Activated gamma-delta T cell treated with anti-CD3 and anti-CD28 coated beads, Interleukin-2, amount 50 U/mL, for 16 hours (primary cell): ENCODE data around the gene PRELID2.
"Not testable (repeated sequence)": the region's sequence is repeated elsewhere in the genome, so short reads cannot be mapped to it uniquely, and the experiment has no call there.

Source experiments
- DNase-seq: peaks from one replicate; pipeline ENCODE4 v3.0.0-alpha.2; 2020; ENCODE audit warnings: low read depth

Gene PRELID2

DNA sequence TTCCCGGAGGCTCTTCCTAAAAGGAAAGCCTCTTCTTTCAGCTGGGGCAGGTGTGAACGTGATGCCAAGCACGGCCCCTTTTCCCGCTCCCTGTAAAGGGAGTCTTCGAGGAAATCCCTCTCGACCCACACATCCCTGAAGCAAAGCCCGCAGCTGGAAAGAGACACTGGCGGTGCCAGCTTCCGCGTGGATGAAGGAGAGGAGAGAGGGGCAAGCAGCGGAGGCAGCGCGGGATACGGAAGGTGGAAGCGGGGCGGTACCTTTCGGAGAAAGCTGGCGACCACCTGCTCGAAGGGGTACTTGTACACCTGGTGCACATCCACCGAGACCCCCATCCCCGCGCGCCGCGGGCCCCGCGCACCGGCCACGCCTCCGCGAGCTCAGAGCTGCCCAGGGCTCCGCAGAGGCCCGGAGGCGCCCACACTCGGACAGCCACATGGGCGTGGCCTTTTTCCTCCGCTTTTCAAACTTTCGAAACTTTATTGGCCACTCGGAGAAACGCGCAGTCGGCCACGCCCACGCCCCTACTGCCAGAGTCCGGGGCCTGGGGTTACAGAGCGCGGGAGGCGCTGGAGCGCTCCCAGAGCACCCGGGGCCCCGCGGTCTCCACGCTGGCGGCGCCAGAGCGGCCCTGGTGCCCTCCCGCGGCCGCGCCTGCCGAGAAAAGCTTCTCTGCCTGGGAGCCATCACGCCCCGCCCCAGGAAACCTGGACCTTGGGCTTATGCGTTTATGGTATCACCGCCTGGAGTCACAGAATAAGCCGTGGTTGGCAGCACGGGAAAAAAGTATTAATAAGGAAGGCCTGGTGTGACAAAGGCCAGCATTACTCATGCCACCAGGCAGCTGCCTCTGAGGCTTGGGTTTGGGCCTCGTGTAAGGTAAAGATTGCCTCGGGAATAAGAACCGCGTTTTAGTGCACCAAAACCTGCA lies at the start of gene PRELID2:
Gene PRELID2 (minus strand): TSS at position 426 of the 931 bp plus-strand sequence. CDS start 91 bp downstream, at position 335.
- no peak for DNase-seq

DNA sequence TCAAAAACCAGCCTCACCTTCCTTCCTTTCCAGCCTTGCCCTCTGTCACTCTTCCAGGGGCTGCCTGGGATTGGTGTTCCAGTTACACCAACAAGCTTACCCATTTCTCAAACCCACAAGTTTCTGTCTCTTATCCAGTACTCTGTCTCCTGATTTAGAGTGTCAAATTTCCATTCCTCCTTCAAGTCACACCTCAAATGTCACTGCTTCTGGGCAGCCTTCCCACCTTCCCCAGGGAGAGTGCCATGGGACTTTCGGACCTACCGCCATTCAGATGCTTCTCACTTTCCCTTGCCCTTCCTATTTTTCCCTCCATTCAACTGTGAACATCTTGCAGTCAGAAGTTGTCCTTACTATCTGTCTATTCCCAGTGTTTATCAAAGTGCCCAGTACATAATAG lies 39.6 kb upstream of the PRELID2 start:
- DNase-seq = no peak

DNA sequence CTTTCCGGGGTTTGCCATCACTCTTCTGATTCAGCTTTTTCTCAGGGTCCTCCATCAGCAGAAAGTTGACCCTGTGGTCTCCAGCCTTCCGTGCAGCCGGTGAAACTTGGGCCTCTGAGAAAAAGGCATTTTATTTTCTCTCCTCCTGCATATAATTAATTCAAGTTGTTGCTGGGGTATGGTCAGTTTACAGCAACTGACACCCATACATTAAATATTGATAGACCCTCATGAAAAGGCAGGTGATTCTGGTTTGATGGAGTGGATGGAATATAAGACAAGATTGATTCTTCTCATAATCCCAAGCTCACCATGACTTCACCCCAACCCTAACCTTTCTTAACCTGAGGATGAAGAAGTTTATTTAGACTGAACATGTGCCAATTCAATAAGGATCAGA lies 37.8 kb upstream of the PRELID2 start, which contains the start of gene GRXCR2:
Gene GRXCR2 (minus strand): TSS at position 101 of the 400 bp plus-strand sequence. CDS start 46 bp downstream, at position 55.
- no peak for DNase-seq

DNA sequence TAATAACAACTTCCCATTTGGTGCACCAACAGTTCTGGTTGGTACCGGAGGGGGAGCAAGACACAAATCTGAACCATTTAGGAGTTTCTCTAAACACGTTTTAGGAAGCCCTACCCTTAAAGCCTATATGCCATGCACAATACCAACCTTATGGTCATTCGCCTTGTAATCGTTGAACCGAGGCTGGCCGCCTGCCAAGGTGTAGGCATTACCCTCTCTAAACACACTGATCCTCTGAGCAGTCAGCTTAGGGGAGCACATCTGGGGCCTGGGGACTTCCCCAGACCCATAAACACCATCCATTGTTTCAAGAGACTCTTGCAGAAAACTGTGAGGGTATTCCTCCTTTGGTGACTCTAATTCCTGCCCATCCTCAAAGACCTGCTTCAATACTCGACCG lies 37.3 kb upstream of the PRELID2 start:
- no peak for DNase-seq

DNA sequence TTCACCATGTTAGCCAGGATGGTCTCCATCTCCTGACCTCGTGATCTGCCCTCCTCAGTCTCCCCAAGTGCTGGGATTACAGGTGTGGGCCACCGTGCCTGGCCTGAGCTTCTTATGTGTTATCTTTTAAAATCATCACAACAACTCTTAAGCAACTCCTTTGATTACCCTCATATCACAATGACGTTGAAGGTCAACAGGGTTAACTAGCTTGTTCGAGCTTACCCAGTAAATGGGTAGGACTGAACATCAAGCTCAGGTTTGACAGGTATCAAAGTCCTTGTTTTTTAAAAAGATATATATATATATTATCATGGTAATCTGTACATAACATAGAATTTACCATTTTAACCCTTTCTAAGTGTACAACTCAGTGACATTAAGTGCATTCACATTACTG lies 34.6 kb upstream of the PRELID2 start:
- no peak for DNase-seq

DNA sequence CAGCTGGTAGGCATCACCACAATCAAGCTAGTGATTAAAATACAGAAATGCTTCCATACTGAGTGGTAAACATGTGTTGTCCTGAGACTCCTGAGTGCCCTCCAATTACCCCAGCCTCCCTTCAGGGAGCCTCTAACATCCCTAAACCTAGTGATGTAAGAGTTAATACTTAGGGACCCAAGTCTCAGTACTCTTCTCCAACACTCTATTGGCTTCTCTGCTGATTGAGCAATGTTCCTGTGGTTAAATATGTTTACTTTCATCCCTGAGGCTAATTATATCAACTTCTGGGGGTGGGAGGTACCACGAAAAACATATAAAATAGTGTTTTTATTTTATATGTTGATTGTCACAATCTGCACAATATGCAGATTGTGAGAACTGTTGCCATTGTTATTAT lies 32.7 kb upstream of the PRELID2 start:
- DNase-seq = no peak

DNA sequence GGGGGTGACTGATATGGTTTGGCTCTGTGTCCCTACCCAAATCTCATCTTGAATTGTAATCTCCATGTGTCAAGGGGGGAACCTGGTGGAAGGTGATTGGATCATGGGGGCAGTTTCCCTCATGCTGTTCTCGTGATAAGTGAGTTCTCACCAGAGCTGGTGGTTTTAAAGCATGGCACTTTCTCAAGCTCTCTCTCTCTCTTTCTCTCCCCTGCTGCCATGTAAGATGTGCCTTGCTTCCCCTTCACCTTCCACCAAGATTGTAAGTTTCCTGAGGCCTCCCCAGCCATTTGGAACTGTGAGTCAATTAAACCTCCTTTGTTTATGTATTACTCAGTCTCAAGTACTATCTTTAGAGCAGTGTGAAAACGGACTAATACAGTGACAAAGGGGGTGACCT lies 29.3 kb upstream of the PRELID2 start:
- not testable (repeated sequence) for DNase-seq

DNA sequence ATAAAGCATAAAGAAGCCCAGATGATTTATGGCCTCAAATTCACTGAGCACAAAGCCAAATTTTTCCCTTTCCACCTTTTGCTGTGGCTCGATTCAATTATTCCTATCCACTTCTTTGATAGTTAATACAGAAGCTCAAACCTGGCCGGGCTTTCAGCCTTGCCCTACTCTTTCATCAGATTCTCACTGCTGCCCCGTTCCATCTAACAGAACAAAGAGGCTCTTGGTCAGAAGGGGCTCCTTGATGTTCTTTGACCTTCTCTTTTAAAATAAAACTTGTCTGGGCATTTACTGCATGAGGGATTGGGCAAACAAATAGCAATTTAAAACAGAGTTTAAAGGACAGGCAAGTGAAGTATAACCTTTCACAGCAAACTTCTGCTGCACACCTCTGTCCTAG lies 27.9 kb upstream of the PRELID2 start:
- DNase-seq = no peak

DNA sequence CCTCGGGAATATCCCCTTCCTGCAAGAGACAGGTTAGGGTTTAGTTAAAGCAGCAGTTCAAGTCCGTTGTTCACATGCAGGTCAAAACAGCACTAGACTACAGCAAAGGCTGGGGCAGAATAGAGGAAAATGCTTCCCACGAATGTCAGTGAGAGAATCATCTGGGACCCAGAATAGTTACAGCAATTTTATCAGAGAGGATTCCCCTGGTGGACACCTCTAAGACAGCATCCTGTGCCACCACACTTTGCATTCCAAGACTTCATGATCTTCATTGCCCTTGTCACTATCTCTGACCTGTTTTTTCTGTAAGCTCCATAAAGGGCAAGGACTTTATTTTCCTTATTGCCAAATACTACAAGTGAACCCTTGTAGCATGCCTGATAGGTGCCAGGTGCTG lies 24.8 kb upstream of the PRELID2 start:
- DNase-seq = no peak

DNA sequence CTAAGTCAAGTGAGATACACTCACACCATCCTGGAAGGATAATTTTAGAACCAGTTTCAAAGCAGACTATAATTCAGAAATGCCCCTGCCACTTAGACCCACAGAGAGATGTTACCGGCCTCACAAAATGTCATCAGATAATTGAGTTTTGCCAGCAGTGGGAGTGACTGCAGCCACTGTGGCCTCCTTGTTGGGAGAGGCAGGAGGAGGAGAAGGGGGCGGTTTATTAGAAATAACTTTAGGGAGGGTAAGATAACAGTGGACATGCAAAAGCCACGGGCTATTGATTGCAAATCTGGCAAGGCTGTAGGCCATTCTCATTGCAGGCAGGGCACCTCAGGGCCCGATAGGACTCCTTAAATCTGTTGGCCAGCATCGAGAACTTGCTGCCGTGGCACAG lies 24.3 kb upstream of the PRELID2 start:
- DNase-seq = no peak

DNA sequence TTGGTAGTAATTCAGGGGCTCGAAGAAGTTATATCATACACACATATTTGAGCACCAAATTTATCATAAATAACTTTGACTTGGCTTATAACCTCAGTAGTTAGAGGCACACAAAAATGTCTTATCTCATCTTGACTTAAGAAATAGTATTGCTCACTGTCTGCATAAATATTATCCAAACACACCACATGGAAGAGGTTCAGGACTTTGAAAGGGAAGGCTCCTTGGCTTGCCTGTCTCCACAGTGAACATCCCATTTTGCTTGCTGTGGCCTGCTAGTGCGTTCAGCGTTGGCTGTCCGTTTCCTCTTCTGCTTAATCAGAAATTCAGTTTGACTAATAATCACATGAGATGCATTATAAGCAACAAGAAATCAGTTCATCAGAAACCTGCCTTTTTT lies 23.8 kb upstream of the PRELID2 start:
- DNase-seq = no peak

DNA sequence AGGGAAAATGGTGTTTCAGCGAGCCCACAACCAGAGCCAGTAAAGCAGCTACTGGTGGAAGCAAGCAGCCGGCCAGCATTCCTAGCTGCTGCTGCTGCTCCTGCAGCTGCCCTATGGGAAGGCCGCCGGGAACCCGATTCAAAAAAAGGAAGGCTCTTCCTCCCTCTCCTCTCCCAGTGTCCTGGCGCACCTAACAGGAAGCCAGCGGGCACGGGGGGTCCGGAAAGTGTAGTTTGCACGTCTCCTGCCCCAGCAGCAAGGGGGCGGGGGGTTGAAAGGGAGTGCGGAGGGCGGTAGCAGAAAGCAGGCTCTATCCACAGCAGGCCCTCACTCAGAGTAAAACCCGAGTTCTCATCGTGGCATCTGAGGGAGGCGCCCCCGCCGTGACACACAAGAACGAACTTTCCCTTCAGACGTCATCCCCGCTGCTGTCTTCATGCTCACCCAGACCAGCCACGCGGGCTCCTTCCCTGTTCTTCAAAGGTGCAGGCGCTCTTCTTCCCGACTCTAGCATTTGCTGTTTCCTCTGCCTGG lies 21.2 kb upstream of the PRELID2 start:
- no peak for DNase-seq

DNA sequence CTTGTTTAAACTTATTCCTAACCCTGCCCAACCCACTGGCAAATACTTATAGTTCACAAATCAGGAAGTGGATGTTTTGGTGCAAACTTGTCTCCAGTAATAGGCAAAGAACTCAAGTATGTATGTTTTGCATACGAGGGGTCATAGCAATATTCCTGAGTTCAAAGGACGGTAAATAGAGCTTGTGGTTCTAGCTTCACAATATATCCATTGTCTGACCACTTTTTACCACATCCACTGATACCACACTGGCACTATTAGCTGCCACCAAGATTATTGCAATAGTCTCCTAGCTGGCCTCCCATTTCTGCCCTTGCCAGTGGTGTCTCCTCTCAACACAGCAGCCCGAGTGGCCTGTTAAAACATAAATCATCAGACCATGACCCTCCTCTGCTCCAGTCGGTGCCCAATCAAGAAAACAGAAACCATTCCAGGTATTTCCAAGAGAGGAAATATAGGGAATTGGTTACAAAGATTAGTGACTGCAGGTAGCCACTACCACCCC lies 20.7 kb upstream of the PRELID2 start:
- no peak for DNase-seq

DNA sequence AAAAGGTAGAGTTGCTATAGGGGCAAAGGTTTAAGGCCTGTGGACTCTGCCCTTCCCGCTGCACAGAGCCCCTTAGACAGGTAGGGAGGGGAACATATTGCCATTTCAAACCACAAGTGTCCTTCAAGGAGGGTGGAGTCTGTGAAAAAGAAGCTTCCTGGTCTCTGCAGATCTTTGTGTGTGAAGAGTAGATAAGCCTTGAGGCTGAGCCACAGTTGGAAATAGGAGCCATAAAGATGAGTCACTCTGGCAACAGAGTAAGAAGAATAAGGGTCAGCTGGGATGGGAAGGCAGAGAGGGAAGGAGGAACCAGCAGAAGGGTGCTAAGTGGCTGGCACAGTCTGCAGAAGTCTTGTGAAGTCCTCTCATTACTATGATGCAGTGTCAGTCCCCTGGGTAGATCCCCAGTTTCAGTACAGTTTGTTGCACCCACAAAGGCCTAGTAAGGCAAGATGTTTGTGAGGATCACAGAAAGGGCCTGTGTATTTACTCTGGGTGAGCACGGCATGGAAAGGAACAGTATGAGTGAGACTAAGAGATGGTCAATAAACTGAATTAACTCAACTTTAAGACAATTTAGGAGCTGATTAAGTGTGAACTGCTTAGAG lies 19.6 kb upstream of the PRELID2 start:
- DNase-seq = no peak

DNA sequence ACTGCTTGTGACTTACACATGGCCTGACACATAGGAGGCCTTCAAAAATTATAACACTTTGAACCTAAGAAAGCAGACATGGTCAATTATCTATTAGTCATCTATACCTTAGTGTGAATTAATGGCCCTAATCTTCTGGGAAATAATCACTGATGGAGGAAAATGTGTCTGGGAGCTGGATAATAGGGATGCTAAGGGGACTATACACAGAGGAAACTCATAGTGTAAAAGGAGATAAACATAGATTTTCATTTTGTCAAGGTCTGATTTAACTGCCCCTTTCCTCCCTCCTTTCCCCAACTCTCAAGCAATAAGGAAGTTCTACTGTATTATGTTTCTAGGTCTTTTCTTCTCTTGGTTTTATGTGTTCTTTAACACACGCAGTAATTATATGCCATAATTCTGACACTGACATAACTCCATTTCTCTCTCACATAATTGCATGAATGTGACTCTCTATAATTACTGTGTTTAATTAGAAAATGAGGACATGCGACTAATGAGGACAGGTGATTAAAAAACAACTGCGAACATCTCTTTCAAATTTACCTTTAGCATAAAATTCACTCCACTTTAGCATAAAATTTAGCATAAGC lies 18.7 kb upstream of the PRELID2 start:
- DNase-seq = no peak

DNA sequence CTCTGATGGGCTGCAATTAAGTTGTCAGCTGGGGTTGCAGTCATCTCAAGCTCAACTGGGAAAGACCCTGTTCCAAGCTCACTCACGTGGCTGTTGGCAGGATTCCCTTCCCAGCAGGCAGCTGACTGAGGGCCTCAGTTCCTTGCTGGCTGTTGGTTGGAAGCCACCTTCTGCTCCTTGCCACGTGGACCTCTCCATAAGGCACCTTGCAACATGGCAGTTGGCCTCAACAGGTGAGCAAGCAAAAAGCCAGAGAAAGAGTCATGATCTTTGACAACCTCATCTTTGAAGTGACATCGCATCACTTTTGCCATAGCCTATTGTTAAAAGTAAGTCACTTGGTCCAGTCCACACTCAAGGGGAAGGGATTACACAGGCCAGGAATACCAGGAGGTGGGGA lies 17.8 kb upstream of the PRELID2 start:
- DNase-seq = no peak

DNA sequence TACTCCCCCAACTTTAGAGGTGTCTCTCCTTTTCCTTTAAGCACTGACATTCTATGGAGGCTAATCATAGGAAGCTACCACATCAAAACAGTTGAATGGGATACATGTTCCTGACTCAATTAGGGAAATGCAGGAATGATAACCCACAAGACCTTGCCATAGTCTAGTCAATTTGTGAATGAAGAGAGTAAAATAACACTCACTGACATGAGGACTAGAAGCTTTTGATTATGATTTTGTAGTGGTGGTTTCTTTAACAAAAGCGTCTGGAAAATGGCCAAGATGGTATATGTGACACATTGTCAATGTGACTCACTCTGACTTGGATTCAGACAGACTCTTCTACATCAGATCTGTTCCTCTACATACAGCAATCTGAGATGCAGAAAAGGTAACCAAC lies 13.7 kb upstream of the PRELID2 start:
- DNase-seq = no peak

DNA sequence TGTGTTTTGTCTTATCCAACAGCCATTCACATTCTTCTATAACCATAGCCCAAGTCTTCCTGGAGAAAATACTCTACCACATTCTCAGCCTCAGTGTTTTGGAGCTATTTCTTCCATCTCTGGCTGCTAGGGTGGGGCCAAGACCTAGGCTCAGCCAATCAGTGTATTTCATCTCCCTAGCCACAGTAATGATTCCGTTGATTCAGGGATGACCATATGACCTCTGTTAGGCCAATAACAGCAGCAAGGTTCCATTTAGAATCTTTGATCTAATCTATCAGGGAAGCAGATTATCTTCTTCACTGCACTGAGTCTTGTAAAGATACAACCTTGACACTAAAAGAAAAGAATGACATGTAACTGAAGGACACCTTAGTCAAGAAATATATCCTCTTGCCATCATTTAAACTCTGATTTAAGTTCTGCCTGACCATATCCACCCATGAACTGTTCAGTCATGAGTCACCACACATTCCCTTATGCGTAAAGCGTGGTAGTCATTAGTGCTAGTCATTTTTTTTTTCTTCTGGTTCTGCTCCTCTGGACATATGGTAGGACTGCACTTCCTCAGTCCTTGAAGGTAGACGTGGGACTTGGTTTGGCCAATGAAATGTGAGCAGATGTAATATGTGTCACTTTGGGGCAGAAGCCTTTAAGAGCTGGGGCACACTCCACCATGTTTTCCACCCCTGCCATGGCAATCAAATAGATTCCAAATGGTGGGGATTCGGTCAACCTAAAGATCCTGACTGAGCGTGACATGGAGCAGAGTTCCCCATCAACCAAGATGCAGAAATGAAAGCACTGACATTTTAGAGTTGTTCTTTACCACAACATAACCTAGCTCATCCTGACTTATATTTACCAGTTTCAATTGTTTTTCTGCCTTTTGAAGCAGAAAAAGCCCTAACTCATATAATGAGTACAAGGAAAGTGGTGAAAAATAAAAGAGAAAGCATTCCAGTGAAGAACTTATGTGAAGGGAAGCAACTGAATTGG lies 12.7 kb upstream of the PRELID2 start:
- DNase-seq = no peak

DNA sequence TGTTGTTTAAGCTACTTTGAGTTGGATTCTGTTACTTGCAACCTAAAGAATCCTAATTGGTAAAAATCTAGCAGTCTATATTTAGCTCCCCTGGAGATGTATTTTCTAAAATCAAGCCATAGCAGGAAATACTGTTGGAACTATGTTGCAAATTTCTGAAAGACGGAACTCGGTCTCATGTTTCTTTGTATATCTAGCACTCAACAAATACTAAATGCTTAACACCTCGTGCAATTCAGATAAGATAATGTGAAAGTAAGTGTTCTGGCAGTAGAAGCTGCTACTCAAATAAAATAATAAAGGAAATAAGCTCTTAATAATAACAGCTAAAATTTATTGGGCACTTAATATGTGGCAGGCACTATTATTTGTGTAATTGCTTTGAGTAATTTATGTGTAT lies 10.9 kb upstream of the PRELID2 start:
- no peak for DNase-seq

DNA sequence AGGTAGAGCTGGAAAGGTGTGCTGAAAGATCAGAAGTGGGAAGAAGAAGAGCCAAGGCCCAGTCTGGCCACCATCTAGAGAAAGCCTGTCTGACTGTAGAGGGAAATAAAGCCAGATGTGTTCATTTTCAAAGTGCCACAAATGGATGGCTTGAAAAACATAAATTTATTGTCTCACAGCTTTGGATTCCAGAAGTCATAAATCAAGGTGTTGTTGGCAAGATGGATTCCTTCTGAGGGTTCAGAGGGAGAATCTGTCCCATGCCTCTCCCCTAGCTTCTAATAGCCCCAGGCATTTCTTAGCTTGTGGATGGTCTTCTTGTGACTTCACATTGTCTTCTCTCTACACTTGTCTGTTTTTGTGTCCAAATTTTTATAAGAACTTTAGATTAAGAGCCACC lies 6.2 kb upstream of the PRELID2 start:
- no peak for DNase-seq

DNA sequence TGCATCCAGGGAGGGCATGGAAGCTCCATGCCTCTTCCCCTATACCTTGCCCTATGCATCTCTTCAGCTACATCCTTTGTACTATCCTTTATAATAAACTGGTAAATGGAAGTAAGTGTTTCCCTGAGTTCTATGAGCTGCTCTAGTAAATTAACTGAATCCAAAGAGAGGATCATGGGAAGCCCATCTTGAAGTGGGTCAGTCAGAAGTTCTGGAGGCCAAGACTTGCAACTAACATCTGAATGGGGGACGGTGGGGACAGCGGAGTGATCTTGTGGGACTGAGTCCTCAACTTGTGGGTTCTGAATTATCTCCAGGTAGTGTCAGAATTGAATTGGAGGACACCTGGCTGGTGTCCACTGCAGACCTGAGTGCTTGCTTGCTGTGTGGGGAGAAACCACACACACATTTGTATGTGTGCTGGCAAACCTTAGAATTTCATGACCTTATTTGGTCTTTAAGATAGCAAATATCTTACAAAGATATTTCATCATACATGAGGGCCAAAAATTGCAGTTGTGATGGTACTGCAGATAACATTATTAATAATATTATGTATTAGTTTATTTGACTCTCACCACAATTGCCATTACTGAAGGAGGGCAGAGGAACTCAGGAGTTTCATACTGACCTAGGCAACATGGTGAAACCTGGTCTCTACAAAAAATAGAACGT lies 5.5 kb upstream of the PRELID2 start:
- DNase-seq = no peak
